HEK293 (cell line): ENCODE measurements around the gene SMIM44.

Experiments
- BCL11B ChIP-seq: fragments of 450-650 bp; formaldehyde crosslinking; IDR thresholded peaks from 2 replicates; pipeline ENCODE4 v1.5.1; 2016; ENCODE audit warnings: low read depth, missing biosample characterization, missing genetic modification characterization
- FEZF1 ChIP-seq: fragments of 450-650 bp; formaldehyde crosslinking; IDR thresholded peaks from 2 replicates; pipeline ENCODE4 v1.5.1; 2016; ENCODE audit warnings: missing biosample characterization, missing genetic modification characterization
- IKZF3 ChIP-seq: fragments of 450-650 bp; IDR thresholded peaks from 2 replicates; pipeline ENCODE4 v1.5.0; 2018; ENCODE audit warnings: missing biosample characterization, mild to moderate bottlenecking, missing genetic modification characterization, moderate library complexity
- INSM2 ChIP-seq: fragments of 450-650 bp; formaldehyde crosslinking; IDR thresholded peaks from 2 replicates; pipeline ENCODE4 v1.5.1; 2016; ENCODE audit warnings: missing biosample characterization, missing genetic modification characterization
- KLF10 ChIP-seq: fragments of 450-650 bp; IDR thresholded peaks from 2 replicates; pipeline ENCODE4 v1.5.1; 2018; ENCODE audit warnings: missing biosample characterization, mild to moderate bottlenecking, missing genetic modification characterization
- KLF16 ChIP-seq: fragments of 450-650 bp; formaldehyde crosslinking; IDR thresholded peaks from 2 replicates; pipeline ENCODE4 v1.5.1; 2017; ENCODE audit warnings: missing biosample characterization, missing genetic modification characterization
- KLF9 ChIP-seq: fragments of 450-650 bp; formaldehyde crosslinking; IDR thresholded peaks from 2 replicates; pipeline ENCODE4 v1.5.1; 2016; ENCODE audit warnings: missing biosample characterization, missing genetic modification characterization, low read depth
- OSR2 ChIP-seq: fragments of 450-650 bp; formaldehyde crosslinking; IDR thresholded peaks from 2 replicates; pipeline ENCODE4 v1.5.1; 2016; ENCODE audit warnings: missing biosample characterization, missing genetic modification characterization
- PRDM1 ChIP-seq: fragments of 450-650 bp; formaldehyde crosslinking; IDR thresholded peaks from 2 replicates; pipeline ENCODE4; 2016; ENCODE audit warnings: missing biosample characterization, missing genetic modification characterization
- RBAK ChIP-seq: fragments of 450-650 bp; formaldehyde crosslinking; IDR thresholded peaks from 2 replicates; pipeline ENCODE4 v1.5.1; 2016; ENCODE audit warnings: missing biosample characterization, missing genetic modification characterization
- REST ChIP-seq: fragments of 450-650 bp; formaldehyde crosslinking; IDR thresholded peaks from 2 replicates; pipeline ENCODE4 v1.5.1; 2016; ENCODE audit warnings: missing biosample characterization, missing genetic modification characterization
- SP7 ChIP-seq: fragments of 450-650 bp; formaldehyde crosslinking; IDR thresholded peaks from 2 replicates; pipeline ENCODE4 v1.5.1; 2016; ENCODE audit warnings: missing biosample characterization, missing genetic modification characterization
- TRIM28 ChIP-seq: IDR thresholded peaks from 2 replicates; pipeline ENCODE4 v1.6.1; 2011; ENCODE audit warnings: low read length, control low read depth, borderline replicate concordance
- WT1 ChIP-seq: fragments of 450-650 bp; formaldehyde crosslinking; IDR thresholded peaks from 2 replicates; pipeline ENCODE4 v1.5.1; 2016; ENCODE audit warnings: missing biosample characterization, missing genetic modification characterization
- YY2 ChIP-seq: fragments of 450-650 bp; formaldehyde crosslinking; IDR thresholded peaks from 2 replicates; pipeline ENCODE4 v1.5.1; 2016; ENCODE audit warnings: missing biosample characterization, missing genetic modification characterization
- ZBTB20 ChIP-seq: fragments of 450-650 bp; formaldehyde crosslinking; IDR thresholded peaks from 2 replicates; pipeline ENCODE4 v1.5.1; 2016; ENCODE audit warnings: missing biosample characterization, missing genetic modification characterization
- ZNF133 ChIP-seq: fragments of 450-650 bp; formaldehyde crosslinking; IDR thresholded peaks from 2 replicates; pipeline ENCODE4 v1.5.1; 2016; ENCODE audit warnings: missing biosample characterization, missing genetic modification characterization
- ZNF148 ChIP-seq: fragments of 450-650 bp; formaldehyde crosslinking; IDR thresholded peaks from 2 replicates; pipeline ENCODE4 v1.5.0; 2017; ENCODE audit warnings: missing biosample characterization, missing genetic modification characterization, borderline replicate concordance
- ZNF16 ChIP-seq: fragments of 450-650 bp; formaldehyde crosslinking; IDR thresholded peaks from 2 replicates; pipeline ENCODE4 v1.5.1; 2016; ENCODE audit warnings: low read depth, missing biosample characterization, missing genetic modification characterization
- ZNF221 ChIP-seq: fragments of 450-650 bp; formaldehyde crosslinking; IDR thresholded peaks from 2 replicates; pipeline ENCODE4 v1.5.1; 2017; ENCODE audit warnings: missing biosample characterization, missing genetic modification characterization, borderline replicate concordance
- ZNF266 ChIP-seq: fragments of 450-650 bp; formaldehyde crosslinking; IDR thresholded peaks from 2 replicates; pipeline ENCODE4 v1.5.1; 2016; ENCODE audit warnings: missing biosample characterization, missing genetic modification characterization, low read depth
- ZNF302 ChIP-seq: fragments of 450-650 bp; formaldehyde crosslinking; IDR thresholded peaks from 2 replicates; pipeline ENCODE4 v1.5.1; 2016; ENCODE audit warnings: missing biosample characterization, missing genetic modification characterization, low read depth
- ZNF37A ChIP-seq: fragments of 450-650 bp; IDR thresholded peaks from 2 replicates; pipeline ENCODE4 v1.5.1; 2018; ENCODE audit warnings: missing biosample characterization, missing genetic modification characterization
- ZNF521 ChIP-seq: fragments of 450-650 bp; formaldehyde crosslinking; IDR thresholded peaks from 2 replicates; pipeline ENCODE4 v1.5.1; 2017; ENCODE audit warnings: missing biosample characterization, mild to moderate bottlenecking, missing genetic modification characterization
- ZNF530 ChIP-seq: fragments of 450-650 bp; formaldehyde crosslinking; IDR thresholded peaks from 2 replicates; pipeline ENCODE4 v1.5.1; 2016; ENCODE audit warnings: low read depth, missing biosample characterization, missing genetic modification characterization
- ZNF580 ChIP-seq: fragments of 450-650 bp; formaldehyde crosslinking; IDR thresholded peaks from 2 replicates; pipeline ENCODE4 v1.5.1; 2016; ENCODE audit warnings: missing biosample characterization, missing genetic modification characterization
- ZNF585B ChIP-seq: fragments of 450-650 bp; formaldehyde crosslinking; IDR thresholded peaks from 2 replicates; pipeline ENCODE4 v1.5.1; 2016; ENCODE audit warnings: missing biosample characterization, missing genetic modification characterization
- ZNF610 ChIP-seq: fragments of 450-650 bp; formaldehyde crosslinking; IDR thresholded peaks from 2 replicates; pipeline ENCODE4 v1.5.1; 2016; ENCODE audit warnings: missing biosample characterization, missing genetic modification characterization, borderline replicate concordance
- ZNF621 ChIP-seq: fragments of 450-650 bp; formaldehyde crosslinking; IDR thresholded peaks from 2 replicates; pipeline ENCODE4 v1.5.1; 2017; ENCODE audit warnings: missing biosample characterization, missing genetic modification characterization
- ZNF658 ChIP-seq: fragments of 450-650 bp; formaldehyde crosslinking; IDR thresholded peaks from 2 replicates; pipeline ENCODE4; 2016; ENCODE audit warnings: missing biosample characterization, missing genetic modification characterization
- ZSCAN30 ChIP-seq: fragments of 450-650 bp; IDR thresholded peaks from 2 replicates; pipeline ENCODE4 v1.5.1; 2018; ENCODE audit warnings: missing biosample characterization, mild to moderate bottlenecking, missing genetic modification characterization, moderate library complexity
- ZSCAN5A ChIP-seq: fragments of 450-650 bp; formaldehyde crosslinking; IDR thresholded peaks from 2 replicates; pipeline ENCODE4 v1.5.1; 2016; ENCODE audit warnings: missing biosample characterization, missing genetic modification characterization

The SMIM44 gene

GRCh38 chr19:3434630-3435553, 48.3 kb downstream of the SMIM44 start (continued):
- TF ChIP-seq FEZF1 (tag by site-specific recombination) (no peak), INSM2 (tag by site-specific recombination) (peak; percentile 21; the same call in 1 of the 2 replicates), ZNF302 (tag by site-specific recombination) (no peak), ZNF521 (tag by site-specific recombination) (no peak), ZNF266 (no peak), ZNF133 (no peak), WT1 (tag by site-specific recombination) (no peak; the same call in 1 of the 2 replicates), KLF10 (tag by site-specific recombination) (peak; percentile 93), ZNF585B (no peak), ZNF148 (tag by site-specific recombination) (no peak), ZNF530 (tag by site-specific recombination) (no peak), PRDM1 (tag by site-specific recombination) (no peak), IKZF3 (tag by site-specific recombination) (0 out of 2 replicates have a peak, but pooled peaks have one; percentile 37), TRIM28 (no peak), ZNF16 (tag by site-specific recombination) (no peak), KLF16 (tag by site-specific recombination) (peak; percentile 99), ZNF658 (tag by site-specific recombination) (no peak), OSR2 (tag by site-specific recombination) (peak; percentile 34; the same call in 1 of the 2 replicates), ZSCAN30 (0 out of 2 replicates have a peak, but pooled peaks have one; percentile 28), BCL11B (tag by site-specific recombination) (no peak), ZNF37A (tag by site-specific recombination) (no peak), ZNF621 (tag by site-specific recombination) (no peak), ZBTB20 (tag by site-specific recombination) (peak; percentile 42; the same call in 1 of the 2 replicates), RBAK (tag by site-specific recombination) (no peak), ZNF610 (tag by site-specific recombination) (peak; percentile 24; the same call in 1 of the 2 replicates), YY2 (tag by site-specific recombination) (peak; percentile 85), KLF9 (peak; percentile 98), ZSCAN5A (tag by site-specific recombination) (no peak), SP7 (peak; percentile 90), REST (tag by site-specific recombination) (no peak), ZNF221 (tag by site-specific recombination) (no peak), ZNF580 (tag by site-specific recombination) (peak; percentile 97)
